GM21515 (cell line): ENCODE measurements around the gene DENND5B.
"Not testable (repeated sequence)": the region's sequence is repeated elsewhere in the genome, so short reads cannot be mapped to it uniquely, and the experiment has no call there.

Experiments used
- ATAC-seq: cut with Tn5 transposase; IDR thresholded peaks from one replicate; pipeline ENCODE4 v1.9.1; 2021; ENCODE audit not compliant: unreplicated experiment

DENND5B gene

GRCh38 chr12:31508436-31509150 lies 82.3 kb downstream of the DENND5B start:
- ATAC-seq = no peak

- ATAC-seq = no peak
These were observed 83.0 kb downstream of the DENND5B start for GRCh38 chr12:31507966-31508365.

GRCh38 chr12:31506515-31507306 lies 84.2 kb downstream of the DENND5B start:
- no peak for ATAC-seq

GRCh38 chr12:31504625-31505222 lies 86.2 kb downstream of the DENND5B start:
- ATAC-seq = no peak

- not testable (repeated sequence) for ATAC-seq
These were observed 89.9 kb downstream of the DENND5B start for GRCh38 chr12:31501014-31501413.

- ATAC-seq = no peak
These were observed 91.4 kb downstream of the DENND5B start for GRCh38 chr12:31499567-31499966.

GRCh38 chr12:31498424-31498823 lies 92.5 kb downstream of the DENND5B start:
- ATAC-seq = no peak

GRCh38 chr12:31496257-31496656 lies 94.7 kb downstream of the DENND5B start:
- no peak for ATAC-seq

GRCh38 chr12:31494455-31494854 lies 96.5 kb downstream of the DENND5B start:
- no peak for ATAC-seq

- ATAC-seq = no peak
These were observed 98.2 kb downstream of the DENND5B start for GRCh38 chr12:31492599-31493196.

GRCh38 chr12:31491841-31492598 lies 98.9 kb downstream of the DENND5B start:
- ATAC-seq = no peak

- no peak for ATAC-seq
These were observed 99.6 kb downstream of the DENND5B start for GRCh38 chr12:31491241-31491794.

GRCh38 chr12:31488737-31489338 lies 102.1 kb downstream of the DENND5B start:
- ATAC-seq = no peak

- no peak for ATAC-seq
These were observed 105.4 kb downstream of the DENND5B start for GRCh38 chr12:31485571-31485970.

- ATAC-seq = no peak
These were observed 108.1 kb downstream of the DENND5B start for GRCh38 chr12:31482816-31483215.

GRCh38 chr12:31481415-31481814 lies 109.5 kb downstream of the DENND5B start:
- no peak for ATAC-seq

- no peak for ATAC-seq
These were observed 111.3 kb downstream of the DENND5B start for GRCh38 chr12:31479516-31480210.

GRCh38 chr12:31478898-31479297 lies 112.0 kb downstream of the DENND5B start:
- ATAC-seq = no peak

GRCh38 chr12:31478425-31478824 lies 112.5 kb downstream of the DENND5B start:
- ATAC-seq = no peak
